GM18873 (cell line): ENCODE measurements around the gene SEMA5A.

Source experiments
- ATAC-seq: cut with Tn5 transposase; IDR thresholded peaks from one replicate; pipeline ENCODE4 v1.9.1; 2021; ENCODE audit warnings: mild to moderate bottlenecking, moderate library complexity, moderate number of reproducible peaks; ENCODE audit not compliant: unreplicated experiment, low FRiP score

Gene SEMA5A

DNA sequence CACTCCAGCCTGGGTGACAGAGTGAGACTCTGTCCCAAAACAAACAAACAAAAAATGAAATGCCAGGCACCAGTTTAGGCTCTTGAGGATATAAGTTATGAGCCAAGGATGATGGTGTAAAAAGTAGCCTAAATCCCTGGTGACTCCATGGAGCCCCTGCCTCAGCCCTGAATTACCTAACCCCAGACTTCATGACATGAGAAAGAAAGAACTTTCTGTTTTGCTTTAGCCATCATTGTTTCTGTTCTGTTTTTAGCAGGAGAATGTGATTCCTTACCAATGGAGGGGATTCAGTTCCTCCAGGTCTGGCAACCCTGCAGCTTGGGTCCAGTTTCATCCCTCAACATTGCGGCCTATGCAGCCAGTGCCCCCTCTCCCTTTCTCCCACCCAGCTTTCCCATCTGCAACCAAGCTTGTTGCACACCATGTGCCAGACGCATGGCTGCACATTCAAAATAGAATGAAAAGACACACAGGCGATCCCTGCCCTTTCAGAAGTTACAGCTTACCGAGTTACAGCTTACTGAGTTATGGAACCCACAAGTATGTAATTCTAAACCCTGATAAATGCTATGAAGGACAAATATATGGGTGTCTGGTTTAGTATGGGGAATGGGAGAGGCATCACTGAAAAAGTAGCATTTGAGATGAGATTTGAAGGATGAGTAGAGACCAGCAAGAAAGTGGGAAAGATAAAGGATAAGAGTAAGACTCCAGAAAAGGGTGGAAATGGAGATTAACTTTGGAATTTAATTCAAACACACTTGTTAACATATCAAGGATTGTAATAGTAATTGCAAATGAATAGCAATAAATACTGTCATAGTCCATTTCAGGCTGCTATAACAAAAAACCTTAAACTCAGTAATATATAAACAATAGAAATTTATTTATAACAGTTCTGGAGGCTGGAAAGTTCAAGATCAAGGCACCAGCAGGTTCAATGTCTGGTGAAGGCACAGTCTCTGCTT, 6.0 kb upstream of the SEMA5A start:
- no peak for ATAC-seq

DNA sequence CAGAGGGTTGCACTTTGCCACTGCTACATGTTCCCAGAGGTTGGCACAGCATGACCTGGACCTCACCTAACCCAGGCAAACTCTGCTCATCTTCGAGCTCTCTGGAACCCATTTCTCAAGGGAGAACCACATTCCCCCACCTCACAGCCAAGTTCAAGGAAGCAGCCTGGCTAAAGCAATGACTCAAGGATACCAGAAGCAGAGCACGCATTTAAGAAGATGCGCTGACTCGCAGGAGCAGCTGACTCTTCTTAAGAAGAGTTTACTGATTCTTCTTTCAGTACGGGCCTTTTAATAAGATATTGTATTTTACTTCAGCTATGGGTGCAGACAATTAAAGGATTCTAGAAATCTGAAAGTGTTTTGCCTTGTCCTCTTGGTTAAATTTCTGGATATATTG, 4.1 kb upstream of the SEMA5A start:
- ATAC-seq, result no peak

DNA sequence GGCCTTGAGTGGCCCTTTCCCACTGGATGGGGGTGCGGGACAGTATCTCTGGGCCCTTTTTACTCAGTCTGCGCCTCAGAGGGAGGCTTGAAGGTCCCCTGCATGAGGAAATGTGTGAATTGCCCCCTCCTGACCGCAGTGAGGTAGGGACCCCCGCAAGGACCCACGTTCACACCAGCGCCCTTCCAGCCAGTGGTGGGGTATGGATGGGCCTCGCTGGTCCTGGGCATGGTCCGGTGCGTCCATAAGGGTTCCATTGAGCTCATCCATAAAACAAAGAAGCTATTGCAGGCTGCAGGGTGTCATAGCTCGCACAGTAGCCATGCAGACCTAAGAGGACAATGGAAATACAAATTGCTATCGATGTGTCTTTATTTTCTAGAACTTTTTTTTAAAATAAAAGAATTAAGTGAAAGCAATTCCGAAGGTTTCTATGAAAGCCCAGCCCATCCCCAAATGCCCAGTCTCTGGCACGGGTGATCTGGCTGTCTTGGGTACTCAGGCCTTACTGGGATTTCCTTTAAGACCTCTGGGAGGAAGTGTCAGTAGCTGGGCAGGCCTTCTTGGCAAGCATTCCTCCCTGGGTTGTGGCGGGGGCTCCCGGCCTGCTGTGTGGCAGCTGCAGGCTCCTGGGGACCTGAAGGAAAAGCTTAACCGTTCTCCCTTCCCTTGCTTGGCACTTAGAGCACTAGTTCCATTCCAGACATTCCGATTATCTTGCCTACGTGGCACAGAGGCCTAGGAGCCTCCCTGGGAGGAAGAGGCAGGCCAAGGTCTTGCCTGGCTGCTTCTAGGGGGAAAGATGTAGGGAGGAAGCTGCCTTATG, 1.5 kb upstream of the SEMA5A start:
- ATAC-seq, result no peak

DNA sequence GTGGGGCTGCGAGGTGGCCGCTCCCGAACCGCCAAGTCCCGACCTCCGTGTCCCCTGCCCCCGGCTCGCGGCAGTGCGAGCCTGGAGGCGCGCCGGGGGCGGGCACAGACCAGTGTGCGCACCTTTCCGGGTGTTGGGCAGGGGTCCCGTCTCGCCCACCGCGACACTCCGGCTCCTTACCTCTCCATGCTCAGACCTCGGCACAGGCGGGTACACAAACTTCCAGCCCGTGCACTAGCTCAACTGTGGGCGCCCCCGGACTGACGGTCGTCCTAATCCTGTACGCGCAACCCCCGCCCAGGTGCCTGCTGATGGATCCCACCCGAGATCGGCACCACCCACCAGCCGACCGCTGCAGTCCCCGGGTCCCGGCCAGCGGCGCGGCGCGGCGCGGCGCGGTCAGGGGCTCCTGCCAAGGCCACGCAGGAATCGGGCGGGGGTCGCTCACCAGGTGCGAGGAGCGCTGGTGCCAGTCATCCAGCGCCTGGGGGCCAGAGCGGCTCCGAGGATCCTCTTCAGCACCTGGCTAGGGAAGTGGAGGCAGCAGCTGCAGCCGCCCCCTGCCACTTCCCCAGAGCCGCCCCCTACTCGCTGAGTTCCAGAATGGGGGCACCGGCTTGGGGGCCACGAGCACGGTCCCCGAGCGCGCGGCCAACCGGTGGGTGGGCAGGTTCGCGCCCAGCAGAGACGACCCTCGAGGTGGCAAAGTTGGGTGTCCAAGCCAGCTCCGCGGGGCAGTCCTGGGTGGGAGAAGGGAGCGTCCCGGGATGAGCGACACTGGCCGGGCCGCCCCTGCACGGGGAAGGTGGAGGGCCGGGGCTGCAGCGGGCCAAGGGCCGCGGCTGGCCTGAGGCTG, 511 bp downstream of the SEMA5A start:
- no peak for ATAC-seq

DNA sequence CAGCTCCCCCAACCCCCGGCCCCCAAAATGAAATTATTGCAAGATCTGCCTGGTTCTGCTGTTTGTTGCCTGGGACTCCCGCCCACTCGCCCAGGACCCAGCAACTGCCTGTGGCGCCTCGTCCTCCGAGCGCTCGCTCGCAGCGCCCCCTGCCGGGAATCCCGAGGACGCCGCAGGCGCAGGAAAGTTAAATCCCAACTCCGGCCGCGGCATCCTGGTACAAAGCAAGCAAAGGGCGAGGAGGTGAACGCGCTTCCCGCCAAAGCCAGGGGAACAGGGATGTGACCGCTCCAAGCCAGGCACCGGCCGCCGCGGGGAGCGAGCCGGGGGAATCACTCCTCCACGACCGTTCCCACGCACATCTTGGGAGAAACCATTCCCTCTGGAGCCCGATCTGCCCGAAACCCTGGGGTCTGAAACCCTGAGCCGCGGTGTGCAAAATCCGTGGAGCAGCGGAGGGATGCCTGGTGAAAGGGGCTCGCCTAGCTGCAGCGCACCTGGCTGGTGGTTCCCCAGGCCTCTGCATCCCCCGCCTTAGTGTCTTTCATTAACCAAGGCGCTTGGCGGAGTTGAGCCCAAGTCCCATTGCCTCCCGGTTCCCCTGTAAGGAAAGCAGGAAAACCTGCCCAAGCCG, 1.3 kb downstream of the SEMA5A start:
- no peak for ATAC-seq

DNA sequence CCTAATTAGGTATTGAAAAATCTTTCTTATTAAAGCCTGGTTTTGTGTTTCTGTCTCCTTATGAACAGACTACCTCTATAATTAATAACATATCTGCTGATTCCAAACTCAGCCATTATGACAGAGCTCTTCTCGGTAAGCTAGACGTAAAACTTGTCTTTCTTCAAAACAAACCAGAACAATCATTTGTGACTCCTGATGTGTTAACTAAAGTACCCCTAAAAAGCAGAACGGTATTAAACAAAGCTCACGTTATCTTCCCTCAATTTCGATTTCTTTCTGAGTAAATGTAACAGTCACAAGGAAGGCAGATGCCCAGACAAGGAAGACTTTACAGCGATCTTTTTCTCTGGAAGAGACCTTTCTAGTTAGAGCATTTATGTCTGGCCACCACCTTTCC, 1.8 kb downstream of the SEMA5A start:
- ATAC-seq, result no peak

DNA sequence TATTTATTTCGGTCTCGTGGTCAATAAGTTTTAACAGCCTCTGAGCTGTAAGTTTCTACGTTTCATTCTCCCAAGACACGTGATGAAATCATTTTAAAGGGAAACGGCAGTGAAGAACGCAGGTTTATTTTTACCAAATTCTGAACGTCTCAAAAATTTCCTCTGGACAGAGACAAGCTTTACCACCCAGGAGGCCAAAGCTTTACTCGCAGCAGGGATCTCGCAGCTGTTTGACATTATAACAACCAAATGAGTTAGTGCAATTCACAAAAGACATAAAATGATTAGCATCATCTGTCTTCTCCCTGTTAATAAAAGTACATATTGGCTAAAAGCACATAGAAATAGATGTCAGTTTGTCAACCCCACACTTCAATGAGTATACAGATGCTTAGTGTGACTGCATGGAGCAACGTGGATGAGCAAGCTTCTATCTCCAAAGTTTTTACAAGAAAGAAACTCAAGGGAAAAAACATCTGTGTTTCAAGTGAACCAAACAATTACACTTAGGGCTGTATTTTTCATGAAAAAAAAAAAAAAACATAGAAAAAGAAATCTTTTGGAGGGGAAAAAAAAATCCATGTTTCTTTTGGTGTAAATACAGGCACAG, 2.5 kb downstream of the SEMA5A start:
- ATAC-seq, result no peak

DNA sequence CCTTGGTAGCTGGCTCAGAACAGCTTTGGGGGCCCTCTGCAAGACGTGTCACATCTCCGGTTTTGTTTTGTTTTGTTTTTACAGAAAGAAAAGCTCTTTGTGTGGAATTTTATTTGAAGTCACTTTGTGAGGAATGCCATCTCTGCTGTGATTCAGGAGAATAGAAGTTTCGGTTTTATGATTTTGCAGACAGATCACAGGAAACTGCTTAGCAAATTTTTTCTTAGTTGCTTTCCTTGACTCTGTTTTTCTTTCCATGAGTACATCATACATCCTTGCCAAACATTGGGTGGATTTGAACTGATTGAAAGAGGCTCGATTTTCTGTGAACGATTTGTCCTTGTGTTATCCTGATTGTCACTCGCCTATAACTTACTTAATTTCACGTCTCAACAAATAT, 5.1 kb downstream of the SEMA5A start:
- ATAC-seq, result no peak

DNA sequence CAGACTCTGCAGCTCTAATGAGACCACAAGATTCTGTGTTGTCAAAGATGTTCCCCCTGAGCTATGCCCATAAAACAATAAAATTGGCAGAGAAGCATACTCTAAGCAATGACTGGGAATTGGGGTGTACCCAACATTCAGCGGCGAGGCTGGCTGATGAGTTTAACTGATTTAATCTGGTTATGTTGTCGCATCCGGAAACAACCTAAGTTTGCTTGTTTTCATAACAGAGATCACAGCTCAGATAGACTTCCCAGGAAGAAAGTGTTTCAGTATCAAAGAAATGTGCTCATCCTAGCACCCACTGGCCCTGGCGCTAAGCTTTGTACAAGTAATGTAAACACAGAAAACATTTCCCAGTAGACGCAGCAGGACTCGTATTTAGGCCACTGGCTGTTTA, 7.4 kb downstream of the SEMA5A start:
- no peak for ATAC-seq

DNA sequence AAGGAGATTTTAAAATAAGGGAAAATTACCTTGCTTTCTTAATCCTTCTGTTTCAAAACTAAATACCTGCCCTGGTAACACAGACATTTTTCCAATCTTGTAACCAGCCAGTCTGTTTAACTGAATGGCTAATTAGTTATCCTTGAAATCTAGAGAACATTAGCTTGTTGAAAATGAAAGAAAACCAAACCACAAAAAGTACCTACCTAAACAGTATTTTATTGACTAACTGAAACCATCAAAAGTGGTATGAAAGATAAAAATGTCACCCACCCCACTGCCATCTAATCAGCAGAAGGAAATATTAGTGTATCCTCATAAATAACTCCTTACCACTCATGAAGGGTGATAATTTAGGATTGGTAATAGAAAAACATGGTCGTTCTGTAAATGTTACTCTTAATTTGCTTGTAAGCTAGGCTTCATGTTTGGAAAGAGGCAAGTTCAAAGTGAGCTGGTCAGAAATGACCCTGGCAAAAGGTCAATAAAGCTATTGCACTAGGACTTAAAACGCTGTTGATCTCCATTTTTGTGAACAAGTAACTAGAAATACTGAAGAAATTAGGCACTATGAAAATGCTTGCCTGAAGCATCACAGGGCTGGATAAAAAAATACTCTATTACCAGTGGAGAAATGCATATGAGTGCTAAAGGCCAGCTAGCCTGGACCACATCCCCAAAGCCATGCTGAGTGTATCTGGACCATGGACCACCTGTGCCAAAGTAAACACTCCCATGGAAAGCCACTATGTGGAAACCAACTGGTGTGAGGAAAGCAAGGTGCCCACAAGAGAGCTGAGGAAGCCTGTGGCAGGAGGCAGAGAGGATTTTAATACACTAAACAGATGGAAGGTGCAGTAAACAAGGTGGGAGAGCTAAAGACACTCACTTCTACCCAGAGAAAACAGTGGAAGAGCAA, 8.4 kb downstream of the SEMA5A start:
- peak; percentile 58 for ATAC-seq

DNA sequence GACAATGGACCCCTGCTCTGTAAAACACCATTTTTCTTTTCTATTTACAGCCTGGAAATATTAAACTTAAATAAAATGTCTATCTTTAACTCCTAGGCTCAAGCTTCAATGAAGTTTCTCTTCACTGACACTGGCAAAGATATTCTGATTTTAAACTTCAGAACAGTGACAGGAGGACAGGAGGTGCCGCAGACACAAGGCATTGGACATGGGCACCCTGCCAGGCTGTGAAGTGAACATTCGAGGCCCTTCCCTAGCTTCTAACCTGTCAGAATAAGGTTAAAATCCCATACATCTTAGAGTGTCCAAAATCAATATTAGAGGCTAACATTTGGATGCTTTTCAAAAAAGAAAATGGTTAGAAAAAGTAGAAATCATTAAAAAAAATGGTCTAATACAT, 9.2 kb downstream of the SEMA5A start:
- no peak for ATAC-seq

DNA sequence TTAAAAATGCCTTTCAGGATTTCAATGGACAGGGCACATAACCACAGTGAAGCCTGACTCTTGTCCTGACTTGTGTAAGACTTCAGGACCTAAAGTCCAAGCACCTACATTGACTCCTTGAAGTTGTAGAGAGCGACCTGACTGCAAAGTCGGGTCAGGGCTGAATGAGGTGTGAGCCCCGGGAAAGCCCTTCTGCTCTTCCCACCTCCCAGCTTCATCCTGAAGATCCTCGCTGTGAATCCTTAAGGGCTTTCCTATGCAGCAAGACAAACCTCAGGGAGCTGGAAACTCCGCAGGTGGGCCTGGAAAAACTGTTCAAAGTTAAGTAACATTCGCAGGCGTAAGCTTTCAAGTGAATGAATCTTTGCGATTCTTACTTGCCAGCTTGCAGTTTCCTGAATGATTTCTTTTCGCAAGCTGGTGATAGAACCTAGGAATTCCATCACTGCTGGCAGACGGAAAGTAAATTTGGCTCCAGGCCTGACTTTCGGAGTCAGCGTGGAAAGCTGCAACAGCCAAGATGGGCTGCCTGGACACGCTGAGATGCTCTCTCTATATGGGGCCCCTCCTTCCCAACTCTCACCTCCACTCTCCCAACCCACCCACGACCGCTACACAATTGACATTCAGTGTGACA, 10.9 kb downstream of the SEMA5A start:
- no peak for ATAC-seq

DNA sequence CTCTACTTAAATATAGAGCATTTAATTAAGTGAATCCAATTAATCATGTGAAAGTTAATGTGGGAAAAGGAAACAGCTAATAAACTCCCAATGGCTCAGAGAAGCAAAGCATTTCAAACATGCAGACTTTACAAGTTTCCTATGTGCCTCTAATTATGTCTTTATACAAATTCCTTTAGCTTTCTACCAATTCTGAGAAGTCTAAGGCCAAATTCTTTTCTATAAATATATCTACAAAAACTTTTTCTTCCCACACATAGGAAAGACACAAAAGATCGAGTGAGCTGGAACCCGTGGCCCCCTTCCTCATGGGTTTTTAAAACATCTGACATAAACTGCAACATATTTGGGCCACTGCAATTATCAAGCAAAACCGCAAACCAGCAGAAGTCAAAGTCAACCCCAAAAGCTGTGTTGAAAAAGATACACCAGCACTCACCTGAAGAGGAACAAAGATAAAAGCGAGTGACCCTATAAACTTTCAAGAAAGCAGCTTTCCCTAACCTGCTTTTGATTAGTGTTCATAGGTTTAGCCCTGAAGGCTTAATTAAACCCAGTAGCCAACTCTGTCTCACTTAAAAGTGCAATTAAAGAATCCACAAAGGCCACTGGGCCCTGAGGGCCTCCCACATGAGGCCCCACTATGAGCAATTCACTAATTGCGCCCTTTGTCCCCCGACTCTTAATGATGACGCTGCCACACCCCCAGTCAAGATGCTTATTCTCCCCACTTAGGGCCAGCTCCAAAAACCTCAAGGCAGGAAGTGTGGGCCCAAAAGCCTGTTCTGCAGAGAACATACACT, 12.1 kb downstream of the SEMA5A start:
- ATAC-seq, result no peak

DNA sequence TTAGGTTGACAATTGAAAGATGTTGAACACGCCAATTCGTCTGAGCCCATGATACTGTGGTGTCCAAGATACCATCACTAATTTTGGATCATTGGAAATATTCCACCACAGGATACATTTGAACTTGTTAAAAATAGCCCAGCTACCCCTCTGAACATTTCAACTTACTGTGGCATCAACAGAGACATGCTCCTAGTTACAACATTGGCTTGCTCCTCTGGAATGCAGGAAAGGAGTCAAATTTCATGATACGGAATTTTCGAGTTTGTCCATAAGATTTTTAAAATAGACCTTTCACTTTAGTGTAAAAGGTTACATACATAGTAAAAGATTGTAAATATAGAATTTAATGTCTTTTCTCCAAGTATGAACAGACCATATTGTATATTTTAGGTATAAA, 12.8 kb downstream of the SEMA5A start:
- ATAC-seq, result no peak

DNA sequence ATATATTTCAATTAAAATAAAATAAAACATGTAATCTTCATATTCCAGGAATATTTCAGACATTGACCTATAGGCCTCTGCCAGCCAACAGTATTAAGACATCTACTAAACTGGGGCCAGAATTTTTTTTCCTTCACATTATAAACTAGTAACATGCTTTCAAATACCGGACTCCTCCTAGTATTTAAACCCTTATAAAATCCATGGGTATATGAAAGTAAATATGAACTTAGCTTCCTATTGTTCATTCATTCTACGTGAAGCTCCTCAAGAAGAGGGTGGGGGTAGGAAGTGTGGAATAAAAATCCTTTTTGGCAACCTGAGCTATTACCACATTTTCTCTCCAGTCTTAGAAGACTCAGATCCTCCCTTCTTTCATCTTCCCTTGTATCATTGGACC, 16.4 kb downstream of the SEMA5A start:
- ATAC-seq, result no peak

DNA sequence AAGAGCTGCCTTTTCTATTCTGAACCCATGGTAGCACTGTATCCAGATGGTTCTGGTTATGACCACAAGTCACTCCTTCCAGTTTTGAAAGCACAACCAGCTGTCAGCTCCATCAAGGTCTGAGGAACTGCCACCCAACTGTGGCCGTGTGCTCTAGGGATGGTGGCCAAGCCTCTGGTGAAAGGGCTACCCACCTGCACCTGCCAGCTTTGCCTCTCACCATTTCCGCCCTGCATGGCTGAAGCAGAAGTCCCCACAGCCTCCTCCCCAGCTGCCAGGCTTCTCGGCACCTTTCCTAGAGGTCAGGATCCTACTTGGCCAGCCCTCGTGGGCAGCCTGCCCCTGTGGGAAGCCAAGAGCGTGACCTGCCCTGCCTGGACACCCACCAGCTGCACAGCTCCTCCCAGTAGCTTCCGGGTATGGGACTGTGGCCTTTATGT, 16.8 kb downstream of the SEMA5A start:
- no peak for ATAC-seq

DNA sequence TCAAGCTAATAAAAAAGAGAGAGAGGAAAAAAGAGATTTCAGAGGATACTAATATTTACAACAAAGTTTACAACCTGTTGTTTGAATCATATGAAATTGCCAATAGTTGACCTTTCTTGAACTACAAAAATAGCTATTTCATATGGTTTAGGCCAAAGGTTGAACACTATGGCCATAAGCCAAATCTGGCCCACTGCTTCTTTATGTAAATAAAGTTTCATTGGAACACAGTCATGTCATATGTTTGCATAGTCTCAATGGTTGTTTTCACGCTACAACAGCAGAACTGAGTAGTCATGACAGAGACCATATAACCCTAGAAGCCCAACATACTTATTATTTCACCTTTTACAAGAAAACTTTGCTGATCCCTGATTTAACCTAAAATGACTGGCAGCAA, 20.9 kb downstream of the SEMA5A start:
- no peak for ATAC-seq
